Skeletal muscle tissue (tissue), 4 donors: ENCODE data around the gene LMF2. TPM values are rescaled to one million over a fixed set of nuclear protein-coding genes. Genes with fewer than 3 reads are reported as not detected.

Source experiments
- H3K27ac ChIP-seq: one replicate; pipeline ENCODE4 v1.7.0; 2013; ENCODE audit warnings: mild to moderate bottlenecking, low read depth, low read length, inconsistent platforms
- H3K27me3 ChIP-seq, 3 donors: one replicate each; pipeline ENCODE4 v1.7.0; 2013; ENCODE audit warnings: low read length in 3 of 3; ENCODE audit not compliant: control insufficient read depth in 3 of 3, insufficient read depth in 3 of 3
- H3K36me3 ChIP-seq, 3 donors: one replicate each; pipeline ENCODE4 v1.7.0; 2013; ENCODE audit warnings: low read length in 3 of 3; ENCODE audit not compliant: control insufficient read depth in 3 of 3, insufficient read depth in 3 of 3
- H3K4me1 ChIP-seq, 3 donors: one replicate each; pipeline ENCODE4 v1.7.0; 2013; ENCODE audit warnings: low read length in 3 of 3, mild to moderate bottlenecking in 3 of 3; ENCODE audit not compliant: control insufficient read depth in 3 of 3, insufficient read depth in 3 of 3
- H3K4me3 ChIP-seq, 3 donors: one replicate each; pipeline ENCODE4 v1.7.0; 2013; ENCODE audit warnings: low read length in 3 of 3
- H3K9ac ChIP-seq, 3 donors: one replicate each; pipeline ENCODE4 v1.7.0; 2013; ENCODE audit warnings: low read length in 3 of 3, mild to moderate bottlenecking in 3 of 3, moderate library complexity in 2 of 3, low read depth in 1 of 3
- H3K9me3 ChIP-seq, 3 donors: one replicate each; pipeline ENCODE4 v1.7.0; 2013; ENCODE audit warnings: low read length in 3 of 3; ENCODE audit not compliant: control insufficient read depth in 3 of 3
- total RNA-seq: library from RNA; depleted of rRNA; stranded (reverse); fragments of >200 nt; gene quantifications from one replicate; pipeline ENCODE4 v1.2.3, GENCODE V29; 2014
- donor health status: Osteomylitis.

The LMF2 gene
- total RNA-seq, 1 donor from 2014 or later = 12.5 TPM

GRCh38 chr22:50483556-50483955, 23.9 kb downstream of the LMF2 start:
- Histone ChIP-seq H3K36me3 (no peaks in the 10 kb centered on the region), H3K27me3 (peaks cover 45 to 72% (median 69%) of the 10 kb centered on the region in 3 donors), H3K9me3 (no peaks in the 10 kb centered on the region)

GRCh38 chr22:50483106-50483505, 24.4 kb downstream of the LMF2 start:
- H3K4me1 ChIP-seq = no peaks in the 10 kb centered on the region
- H3K9ac ChIP-seq = no peak overlapping the region
- no peak overlapping the region for H3K4me3 ChIP-seq
- H3K27ac ChIP-seq = no peak overlapping the region
- no peaks in the 10 kb centered on the region for H3K36me3 ChIP-seq
- H3K27me3 ChIP-seq = peaks cover 44 to 72% (median 70%) of the 10 kb centered on the region in 3 donors
- H3K9me3 ChIP-seq = no peaks in the 10 kb centered on the region

More at GRCh38 chr22:50483556-50483955, 23.9 kb downstream of the LMF2 start:
- H3K27ac ChIP-seq = no peak overlapping the region
- no peak overlapping the region for H3K4me3 ChIP-seq
- H3K4me1 ChIP-seq = no peaks in the 10 kb centered on the region
- no peak overlapping the region for H3K9ac ChIP-seq

- no peak overlapping the region for H3K27ac ChIP-seq
- H3K27me3 ChIP-seq = peaks cover 42 to 66% (median 63%) of the 10 kb centered on the region in 3 donors
- H3K9ac ChIP-seq = no peak overlapping the region
- no peaks in the 10 kb centered on the region for H3K4me1 ChIP-seq
- no peak overlapping the region for H3K4me3 ChIP-seq
- no peaks in the 10 kb centered on the region for H3K36me3 ChIP-seq
- no peaks in the 10 kb centered on the region for H3K9me3 ChIP-seq
Measured at GRCh38 chr22:50482107-50483074, 25.1 kb downstream of the LMF2 start.

- Histone ChIP-seq H3K36me3 (no peaks in the 10 kb centered on the region), H3K9me3 (no peaks in the 10 kb centered on the region), H3K4me1 (no peaks in the 10 kb centered on the region), H3K4me3 (no peak within 1 kb of the TSS), H3K9ac (no peak within 1 kb of the TSS), H3K27ac (no peak within 1 kb of the TSS), H3K27me3 (peaks cover 42 to 58% (median 56%) of the 10 kb centered on the region in 3 donors)
Measured at GRCh38 chr22:50481440-50482106, 25.9 kb downstream of the LMF2 start, which contains the start of gene ADM2. Gene ADM2 (plus strand): TSS chr22:50481543. CDS start chr22:50481848, 305 bp downstream.

- Histone ChIP-seq H3K4me1 (no peaks in the 10 kb centered on the region), H3K36me3 (no peaks in the 10 kb centered on the region), H3K4me3 (no peak overlapping the region), H3K27ac (no peak overlapping the region), H3K27me3 (peaks cover 42 to 56% (median 55%) of the 10 kb centered on the region in 3 donors), H3K9me3 (no peaks in the 10 kb centered on the region), H3K9ac (no peak overlapping the region)
Measured at GRCh38 chr22:50481045-50481439, 26.5 kb downstream of the LMF2 start.

- Histone ChIP-seq H3K4me1 (peaks cover 4 to 6% (median 6%) of the 10 kb centered on the region in 3 donors), H3K36me3 (no peaks in the 10 kb centered on the region), H3K27me3 (peaks cover 36 to 49% (median 45%) of the 10 kb centered on the region in 3 donors), H3K4me3 (no peak overlapping the region), H3K9me3 (no peaks in the 10 kb centered on the region), H3K9ac (no peak overlapping the region), H3K27ac (no peak overlapping the region)
Measured at GRCh38 chr22:50479721-50480120, 27.8 kb downstream of the LMF2 start.

GRCh38 chr22:50477923-50478322, 29.6 kb downstream of the LMF2 start:
- Histone ChIP-seq H3K4me1 (peaks cover 17 to 18% (median 18%) of the 10 kb centered on the region in 3 donors), H3K4me3 (no peak overlapping the region), H3K27ac (no peak overlapping the region), H3K36me3 (no peaks in the 10 kb centered on the region), H3K27me3 (peaks cover 23 to 36% (median 32%) of the 10 kb centered on the region in 3 donors), H3K9ac (no peak overlapping the region), H3K9me3 (no peaks in the 10 kb centered on the region)

- Histone ChIP-seq H3K27me3 (peaks cover 15 to 26% (median 21%) of the 10 kb centered on the region in 3 donors), H3K36me3 (no peaks in the 10 kb centered on the region), H3K4me3 (no peak overlapping the region), H3K9me3 (no peaks in the 10 kb centered on the region), H3K27ac (no peak overlapping the region), H3K9ac (peak overlapping the region in 1 of 3 donors; percentile 3), H3K4me1 (peaks cover 26 to 29% (median 28%) of the 10 kb centered on the region in 3 donors)
Measured at GRCh38 chr22:50476868-50477267, 30.6 kb downstream of the LMF2 start.

GRCh38 chr22:50475652-50476002, 31.9 kb downstream of the LMF2 start:
- Histone ChIP-seq H3K9ac (peak overlapping the region; percentile 65 to 79 (median 73)), H3K27me3 (peaks cover 10 to 14% (median 10%) of the 10 kb centered on the region in 3 donors), H3K4me3 (peak overlapping the region; percentile 62 to 78 (median 78)), H3K27ac (no peak overlapping the region), H3K9me3 (no peaks in the 10 kb centered on the region), H3K36me3 (no peaks in the 10 kb centered on the region), H3K4me1 (peaks cover 37 to 41% (median 40%) of the 10 kb centered on the region in 3 donors)
